Measurements from ENCODE around the gene ENPP6. TPM values are rescaled to one million over a fixed set of nuclear protein-coding genes. Genes with fewer than 3 reads are reported as not detected.

ENPP6 gene
- total and polyA plus RNA-seq, 2 donors (not counting 1 experiment from before 2014, with no cell fraction given) = 0.01 TPM; not detected in 1

GRCh38 chr4:184039963-184040383 is 177.7 kb downstream of the ENPP6 start:
- TF ChIP-seq CTCF (IDR thresholded peaks at IDR 0.05) (no peak), EZH2 (IDR thresholded peaks at IDR 0.05; ENCODE audit: borderline replicate concordance, insufficient read depth, low read depth, low read length, poor library complexity, severe bottlenecking) (no peak)
- POLR2A ChIA-PET = no interaction called here
- Histone ChIP-seq H3K4me3 (ENCODE audit: control extremely low read depth in 1 of 5, extremely low read depth in 1 of 5, insufficient read depth in 1 of 5, low read depth in 2 of 5, low read length in 4 of 5) (no peak overlapping the region), H3K9ac (ENCODE audit: low read length) (no peak overlapping the region), H3K79me2 (ENCODE audit: control insufficient read depth, insufficient read depth, low read length) (no peaks in the 10 kb centered on the region), H3K36me3 (replicated peaks in 1 of 2; ENCODE audit: control extremely low read depth in 1 of 2, control insufficient read depth in 1 of 2, extremely low read depth in 1 of 2, insufficient read depth in 2 of 2, low read length in 1 of 2) (no peaks in the 10 kb centered on the region), H3K4me2 (replicated peaks; ENCODE audit: low read depth, low read length, poor library complexity, severe bottlenecking) (no peak overlapping the region), H3K4me1 (ENCODE audit: control insufficient read depth in 2 of 2, insufficient read depth in 2 of 2, low read length in 2 of 2) (no peaks in the 10 kb centered on the region), H4K20me1 (ENCODE audit: control insufficient read depth, insufficient read depth, low read length, poor library complexity, severe bottlenecking) (no peaks in the 10 kb centered on the region), H3K27ac (ENCODE audit: low read length in 2 of 2) (no peak overlapping the region), H3K27me3 (replicated peaks in 1 of 4; ENCODE audit: control extremely low read depth in 1 of 4, control insufficient read depth in 3 of 4, insufficient read depth in 4 of 4, low read length in 3 of 4) (peaks cover 0 to 3% (median 0%) of the 10 kb centered on the region in 4 experiments), H2AFZ (ENCODE audit: insufficient read depth, low read depth, low read length, poor library complexity, severe bottlenecking) (peak overlapping the region; percentile 21), H3K9me3 (ENCODE audit: control extremely low read depth in 1 of 3, control insufficient read depth in 2 of 3, insufficient read depth in 1 of 3, low read length in 2 of 3) (no peaks in the 10 kb centered on the region)
- intact Hi-C loops (cut with micrococcal nuclease) = no loop called here
- 15% methylated on average over 19 of the region's 22 CpGs for WGBS (ENCODE audit: insufficient coverage)
- peaks cover 4% of the 10 kb centered on the region for H3K4me1 Mint-ChIP-seq
- no peak for DNase-seq
- CTCF ChIA-PET = no interaction called here
- ATAC-seq (ENCODE audit: low read depth) = no peak
- no peak overlapping the region for H3K27ac Mint-ChIP-seq
- no peak overlapping the region for H3K4me3 Mint-ChIP-seq
- H3K9me3 Mint-ChIP-seq (ENCODE audit: insufficient read depth) = no peaks in the 10 kb centered on the region
- H3K27me3 Mint-ChIP-seq = peaks cover 35% of the 10 kb centered on the region
